GM19467 (cell line): ENCODE data around the gene MYBPHL.

Experiments
- ATAC-seq: cut with Tn5 transposase; IDR thresholded peaks from one replicate; pipeline ENCODE4 v1.9.1; 2021; ENCODE audit warnings: mild to moderate bottlenecking, moderate library complexity; ENCODE audit not compliant: unreplicated experiment

MYBPHL gene

GRCh38 chr1:109306832-109307273 lies at the start of gene MYBPHL:
TSS of gene MYBPHL (minus strand) at chr1:109307011. CDS start at chr1:109306991, 20 bp downstream.
- no peak for ATAC-seq

- ATAC-seq, result no peak
Observed at GRCh38 chr1:109356505-109356904, 49.7 kb upstream of the MYBPHL start.

DNA sequence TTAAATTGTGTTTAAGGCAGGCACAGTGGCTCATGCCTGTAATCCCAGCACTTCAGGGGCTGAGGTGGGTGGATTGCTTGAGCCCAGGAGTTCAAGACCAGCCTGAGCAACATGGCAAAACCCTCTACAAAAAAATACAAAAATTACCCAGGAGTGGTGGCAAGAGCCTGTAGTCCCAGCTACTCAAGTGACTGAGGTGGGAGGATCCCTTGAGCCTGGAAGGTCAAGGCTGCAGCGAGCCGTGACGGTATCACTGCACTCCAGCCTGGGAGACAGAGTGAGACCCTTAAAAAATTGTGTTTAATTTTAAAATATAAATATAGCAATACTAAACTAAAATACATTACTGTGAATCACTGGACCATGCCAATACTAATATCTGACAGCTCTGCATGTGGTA lies 48.1 kb upstream of the MYBPHL start:
- ATAC-seq, result no peak

DNA sequence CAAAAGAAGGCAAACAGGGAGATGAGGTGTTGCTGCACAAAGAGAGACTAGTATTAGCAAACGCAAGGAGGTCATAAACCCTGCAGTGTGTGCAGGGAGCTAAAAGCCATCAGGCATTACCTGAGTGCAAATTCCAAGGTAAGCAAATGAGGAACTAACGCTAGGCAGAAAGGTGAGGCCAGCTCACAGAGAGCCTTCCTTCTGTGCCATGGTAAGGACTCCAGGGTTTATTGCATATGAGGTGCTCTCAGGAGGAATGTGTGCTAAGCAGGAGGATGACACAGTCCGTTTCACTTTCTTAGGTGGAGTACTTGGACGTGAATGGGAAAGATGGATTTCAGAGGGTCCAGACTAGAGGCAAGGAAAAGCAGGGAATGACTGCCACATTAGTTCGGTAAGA lies 44.6 kb upstream of the MYBPHL start:
- no peak for ATAC-seq

GRCh38 chr1:109350655-109351054 lies 43.8 kb upstream of the MYBPHL start:
- no peak for ATAC-seq

DNA sequence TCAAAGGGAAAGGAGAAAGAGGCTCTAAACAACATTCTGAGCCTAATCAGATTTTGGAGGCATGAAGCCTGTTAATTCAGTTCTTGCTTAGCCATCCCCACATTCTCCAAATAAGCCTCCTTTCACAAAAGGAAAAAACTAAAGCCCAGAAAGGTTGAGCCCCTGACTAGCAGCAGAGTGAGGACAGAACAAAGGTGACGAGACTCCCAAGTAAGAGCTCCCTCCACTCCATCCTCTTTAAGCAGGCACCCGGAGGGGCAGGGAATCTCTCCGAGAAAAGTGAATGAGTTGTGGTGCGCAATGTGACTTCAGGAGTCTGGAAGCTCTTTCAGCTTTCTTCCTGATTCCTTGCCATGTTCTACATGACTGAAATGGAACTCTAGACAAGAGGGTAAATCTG lies 43.4 kb upstream of the MYBPHL start:
- no peak for ATAC-seq

GRCh38 chr1:109347511-109347910 lies 40.7 kb upstream of the MYBPHL start:
- ATAC-seq, result no peak

GRCh38 chr1:109341944-109342930 lies 35.4 kb upstream of the MYBPHL start:
- no peak for ATAC-seq

- no peak for ATAC-seq
Observed at GRCh38 chr1:109338608-109339007, 31.8 kb upstream of the MYBPHL start.

DNA sequence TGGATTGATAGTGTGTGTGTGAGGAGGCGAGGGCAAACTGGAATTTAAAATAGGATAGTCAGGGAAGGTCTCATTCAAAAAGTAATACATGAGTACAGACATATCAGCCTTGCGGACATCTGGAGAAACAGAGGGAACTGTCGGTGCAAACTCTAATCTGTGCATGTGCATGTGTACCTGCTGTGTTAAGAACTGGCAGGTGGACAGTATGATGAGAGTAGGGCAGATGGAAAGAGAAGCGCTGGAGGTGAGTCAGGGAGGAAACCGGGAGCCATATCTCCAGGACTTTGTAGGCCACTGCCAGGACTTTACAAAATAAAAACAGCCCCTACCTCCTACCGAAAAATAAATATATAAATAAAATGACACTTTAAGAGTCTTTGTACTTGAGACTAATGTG lies 31.3 kb upstream of the MYBPHL start:
- ATAC-seq, result no peak

- no peak for ATAC-seq
Observed at GRCh38 chr1:109335091-109335490, 28.3 kb upstream of the MYBPHL start.

- ATAC-seq, result no peak
Observed at GRCh38 chr1:109331113-109331512, 24.3 kb upstream of the MYBPHL start.

GRCh38 chr1:109327285-109327684 lies 20.5 kb upstream of the MYBPHL start:
- no peak for ATAC-seq

GRCh38 chr1:109322974-109323373 lies 16.2 kb upstream of the MYBPHL start:
- ATAC-seq, result no peak

GRCh38 chr1:109319114-109319513 lies 12.3 kb upstream of the MYBPHL start:
- no peak for ATAC-seq

- no peak for ATAC-seq
Observed at GRCh38 chr1:109316506-109316905, 9.7 kb upstream of the MYBPHL start.

DNA sequence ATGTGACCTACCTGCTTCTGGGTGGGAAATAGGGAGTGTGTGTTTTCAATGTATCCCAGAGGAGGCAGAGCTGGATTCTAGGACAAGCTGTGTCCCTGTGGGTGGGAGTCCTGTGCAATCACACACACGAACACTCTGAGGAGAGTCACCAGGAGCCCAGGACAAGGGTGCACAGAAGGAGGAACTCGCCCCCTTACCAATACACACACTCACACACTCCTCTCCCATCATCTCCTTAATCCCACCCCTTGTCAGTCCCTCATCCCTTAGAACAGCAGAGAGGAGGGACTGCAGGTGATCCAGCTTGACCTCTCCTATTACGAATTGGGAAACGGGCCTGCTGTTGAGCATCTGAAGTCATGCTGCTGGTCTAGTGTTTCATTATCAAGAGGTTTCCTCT lies 8.5 kb upstream of the MYBPHL start:
- ATAC-seq, result no peak

GRCh38 chr1:109314795-109315194 lies 8.0 kb upstream of the MYBPHL start:
- no peak for ATAC-seq

DNA sequence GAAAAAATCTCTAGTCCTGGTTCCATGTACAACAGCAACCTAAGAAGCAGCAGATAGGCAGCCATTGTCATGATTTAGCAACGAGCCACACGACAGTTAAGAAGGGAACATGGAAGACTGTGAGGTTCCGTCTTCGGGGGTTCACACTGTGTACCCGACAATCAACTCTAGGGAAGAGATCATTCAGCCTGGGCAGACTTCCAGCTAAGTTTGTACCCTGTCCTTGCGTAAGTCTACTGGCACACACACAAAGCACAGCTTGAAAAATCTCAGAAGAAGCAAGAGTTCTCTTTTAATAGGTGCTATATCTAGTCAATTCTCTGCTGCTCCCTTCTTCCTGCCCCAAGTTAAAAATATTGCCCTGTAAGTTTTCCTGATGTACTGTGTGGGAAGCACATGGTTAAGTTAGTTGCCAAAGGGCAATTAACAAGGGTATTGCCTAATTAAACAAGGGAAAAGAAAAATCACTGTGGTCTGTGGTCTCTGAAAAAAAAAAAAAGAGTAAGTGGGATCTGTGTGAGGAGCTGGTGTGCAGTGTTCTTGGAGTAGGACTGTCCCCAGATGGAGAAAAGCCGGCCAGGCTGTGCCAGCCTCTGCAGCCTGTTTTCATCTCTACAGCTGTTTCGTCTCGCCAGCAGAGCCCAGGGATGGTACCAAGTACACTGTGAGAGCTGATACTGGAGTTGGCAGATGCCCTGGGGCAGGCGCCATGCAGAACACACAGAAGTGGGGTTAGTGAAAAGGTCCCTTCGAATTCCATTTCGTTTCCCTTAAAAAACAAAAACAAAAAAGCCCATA lies 6.4 kb upstream of the MYBPHL start:
- no peak for ATAC-seq

DNA sequence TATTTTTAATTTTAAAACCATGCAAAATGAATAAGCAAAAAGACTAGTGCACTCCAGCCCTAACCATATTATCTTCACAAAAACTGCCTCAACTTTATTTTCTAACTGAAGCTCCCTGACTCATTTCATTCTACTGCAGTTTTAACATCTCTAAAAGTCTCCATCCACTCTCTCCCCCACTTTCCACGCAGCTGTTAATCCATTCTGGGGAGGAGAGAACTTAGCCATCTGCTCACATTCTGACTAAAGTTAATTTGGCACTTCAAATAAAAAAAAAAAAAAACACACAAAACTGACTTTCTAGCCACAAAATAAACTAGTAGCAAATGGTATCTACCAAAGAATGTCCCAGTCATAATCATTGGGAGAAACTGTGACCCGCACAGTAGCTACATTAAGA lies 5.4 kb upstream of the MYBPHL start:
- ATAC-seq, result no peak

DNA sequence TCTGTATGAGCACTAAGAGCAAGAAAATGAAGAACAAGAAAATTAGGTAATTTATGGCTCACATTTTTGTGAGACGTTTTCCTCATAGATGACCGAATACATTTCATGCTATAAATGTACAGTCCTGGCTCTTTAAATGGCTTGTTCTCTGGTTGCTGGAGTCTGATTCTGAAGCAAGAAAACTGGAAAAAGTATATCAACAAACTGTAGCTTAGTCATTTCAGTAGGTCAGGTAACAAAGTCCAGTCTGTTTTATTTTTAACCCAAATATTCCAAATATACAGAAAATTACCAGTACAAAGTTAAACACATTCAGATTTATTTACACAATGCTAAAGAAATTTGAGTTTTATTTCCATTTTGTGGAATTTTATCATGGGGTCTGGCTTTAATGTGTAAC lies 2.5 kb upstream of the MYBPHL start:
- ATAC-seq, result no peak
